Measurements from ENCODE around the gene PCDHGB2. TPM values are rescaled to one million over a fixed set of nuclear protein-coding genes. Genes with fewer than 3 reads are reported as not detected.
"Not testable (repeated sequence)": the region's sequence is repeated elsewhere in the genome, so short reads cannot be mapped to it uniquely, and the experiment has no call there.

The PCDHGB2 gene
- total and polyA plus RNA-seq, 12 donors, result 0.10 to 6.3 (median 2.8) TPM

DNA sequence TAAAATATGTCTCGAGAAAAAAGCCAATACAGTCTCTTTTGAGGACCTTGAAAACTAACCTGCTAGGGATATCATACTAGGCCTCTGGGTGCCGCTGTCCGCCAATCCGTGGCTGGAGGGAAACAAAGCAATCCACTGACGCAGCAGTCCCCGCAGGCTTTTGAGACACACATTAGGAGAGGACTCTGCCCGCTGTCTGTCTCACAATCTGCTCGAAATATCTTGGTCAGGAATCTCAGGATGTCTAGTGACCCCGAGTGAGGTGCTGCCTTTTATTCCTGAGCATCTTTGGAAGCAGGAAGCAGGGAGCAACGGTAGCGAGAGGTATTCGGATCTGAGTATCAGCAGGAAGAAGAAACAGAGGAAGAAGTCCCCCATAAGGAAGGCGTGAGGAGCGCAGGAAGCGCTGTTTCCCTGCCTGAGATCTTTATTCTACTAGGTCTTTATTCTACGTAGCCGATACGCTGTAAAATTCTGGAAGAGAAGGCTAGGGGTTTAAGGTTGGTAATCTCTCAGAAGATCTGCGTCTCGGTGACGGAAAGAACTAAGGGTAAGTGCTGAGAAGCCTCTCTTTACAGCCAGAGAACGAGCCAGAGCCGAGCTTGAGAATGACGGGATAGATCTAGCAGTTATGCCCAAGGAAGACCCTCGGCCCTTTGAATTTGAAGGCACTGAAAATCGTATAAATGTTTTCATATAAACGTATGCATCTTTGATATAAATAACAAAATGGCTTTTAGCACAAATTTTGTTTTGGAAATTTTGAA, 33.5 kb upstream of the PCDHGB2 start:
- Histone ChIP-seq H3K9me3 (replicated peaks in 1 of 3) (peaks cover 0 to 8% (median 0%) of the 10 kb centered on the region in 3 donors), H3K36me3 (replicated peaks in 1 of 2) (no peaks in the 10 kb centered on the region), H3K27me3 (no peaks in the 10 kb centered on the region), H3K4me1 (replicated peaks in 1 of 2) (no peaks in the 10 kb centered on the region), H3K4me3 (no peak overlapping the region), H3K27ac (no peak overlapping the region)
- WGBS, 4 donors, result 8 to 19% (median 13%) methylated on average over 23 to 27 of the region's 27 CpGs
- intact Hi-C loops (cut with DNase I), result no loop called here
- TF ChIP-seq POLR2A (IDR thresholded peaks at IDR 0.05), result no peak
- TF ChIP-seq, protein P1, sequence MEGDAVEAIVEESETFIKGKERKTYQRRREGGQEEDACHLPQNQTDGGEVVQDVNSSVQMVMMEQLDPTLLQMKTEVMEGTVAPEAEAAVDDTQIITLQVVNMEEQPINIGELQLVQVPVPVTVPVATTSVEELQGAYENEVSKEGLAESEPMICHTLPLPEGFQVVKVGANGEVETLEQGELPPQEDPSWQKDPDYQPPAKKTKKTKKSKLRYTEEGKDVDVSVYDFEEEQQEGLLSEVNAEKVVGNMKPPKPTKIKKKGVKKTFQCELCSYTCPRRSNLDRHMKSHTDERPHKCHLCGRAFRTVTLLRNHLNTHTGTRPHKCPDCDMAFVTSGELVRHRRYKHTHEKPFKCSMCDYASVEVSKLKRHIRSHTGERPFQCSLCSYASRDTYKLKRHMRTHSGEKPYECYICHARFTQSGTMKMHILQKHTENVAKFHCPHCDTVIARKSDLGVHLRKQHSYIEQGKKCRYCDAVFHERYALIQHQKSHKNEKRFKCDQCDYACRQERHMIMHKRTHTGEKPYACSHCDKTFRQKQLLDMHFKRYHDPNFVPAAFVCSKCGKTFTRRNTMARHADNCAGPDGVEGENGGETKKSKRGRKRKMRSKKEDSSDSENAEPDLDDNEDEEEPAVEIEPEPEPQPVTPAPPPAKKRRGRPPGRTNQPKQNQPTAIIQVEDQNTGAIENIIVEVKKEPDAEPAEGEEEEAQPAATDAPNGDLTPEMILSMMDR (IDR thresholded peaks at IDR 0.05), result no peak
- DNase-seq, result peak in 2 of 7 donors; percentile 5 to 60

- intact Hi-C loops (cut with DNase I), result no loop called here
- Histone ChIP-seq H3K4me3 (no peak overlapping the region), H3K27me3 (peaks cover under 1% of the 10 kb centered on the region), H3K27ac (no peak overlapping the region), H3K4me1 (replicated peaks in 1 of 2) (no peaks in the 10 kb centered on the region), H3K9me3 (replicated peaks in 1 of 3) (peaks cover 0 to 4% (median 0%) of the 10 kb centered on the region in 3 donors), H3K36me3 (replicated peaks in 1 of 2) (no peaks in the 10 kb centered on the region)
- TF ChIP-seq, protein P1 (IDR thresholded peaks at IDR 0.05), result no peak
- TF ChIP-seq POLR2A (IDR thresholded peaks at IDR 0.05), result no peak
- 75 to 100% (median 79%) methylated on average over 1 to 8 of the region's 8 CpGs for WGBS, 4 donors
- DNase-seq, result no peak
These were observed 31.6 kb upstream of the PCDHGB2 start for GRCh38 chr5:141328231-141328630.

- Histone ChIP-seq H3K27ac (no peak within 1 kb of the TSS), H3K27me3 (peaks cover 5% of the 10 kb centered on the region), H3K9me3 (replicated peaks in 1 of 3) (peaks cover 0 to 2% (median 0%) of the 10 kb centered on the region in 3 donors), H3K36me3 (replicated peaks in 1 of 2) (no peaks in the 10 kb centered on the region), H3K4me3 (no peak within 1 kb of the TSS), H3K4me1 (replicated peaks in 1 of 2) (no peaks in the 10 kb centered on the region)
- WGBS, 4 donors, result 17 to 31% (median 21%) methylated on average over 15 to 21 of the region's 21 CpGs
- intact Hi-C loops (cut with DNase I), result no loop called here
- DNase-seq, result peak in 1 of 7 donors; percentile 27
- TF ChIP-seq, protein P1 (IDR thresholded peaks at IDR 0.05), result peak in 1 of 6 experiments; percentile 11
- TF ChIP-seq POLR2A (IDR thresholded peaks at IDR 0.05), result no peak
These were observed 29.3 kb upstream of the PCDHGB2 start, which contains the start of gene PCDHGA1 for GRCh38 chr5:141330299-141331080. PCDHGA1 (plus strand) TSS chr5:141330514.

DNA sequence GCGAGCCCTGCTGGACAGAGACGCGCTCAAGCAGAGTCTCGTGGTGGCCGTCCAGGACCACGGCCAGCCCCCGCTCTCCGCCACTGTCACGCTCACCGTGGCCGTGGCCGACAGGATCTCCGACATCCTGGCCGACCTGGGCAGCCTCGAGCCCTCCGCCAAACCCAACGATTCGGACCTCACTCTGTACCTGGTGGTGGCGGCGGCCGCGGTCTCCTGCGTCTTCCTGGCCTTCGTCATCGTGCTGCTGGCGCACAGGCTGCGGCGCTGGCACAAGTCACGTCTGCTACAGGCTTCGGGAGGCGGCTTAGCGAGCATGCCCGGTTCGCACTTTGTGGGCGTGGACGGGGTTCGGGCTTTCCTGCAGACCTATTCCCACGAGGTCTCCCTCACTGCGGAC, 27.2 kb upstream of the PCDHGB2 start:
- H3K36me3 ChIP-seq (replicated peaks in 1 of 2); H3K27me3 ChIP-seq; DNase-seq; H3K4me3 ChIP-seq; intact Hi-C loops (cut with DNase I); H3K27ac ChIP-seq; H3K4me1 ChIP-seq (replicated peaks in 1 of 2); H3K9me3 ChIP-seq (replicated peaks in 1 of 3): not testable (repeated sequence)
- whole genome bisulfite sequencing, 4 donors, result 19 to 58% (median 33%) methylated on average over 4 to 39 of the region's 39 CpGs

Data from adrenal gland (tissue), 12 donors.